OCI-M1 (cell line): Measurements from ENCODE around the gene RARB.

Source experiments
- DNase-seq: peaks from one replicate; lab custom pipeline; 2025; lab: John Stamatoyannopoulos, UW

The RARB gene

DNA sequence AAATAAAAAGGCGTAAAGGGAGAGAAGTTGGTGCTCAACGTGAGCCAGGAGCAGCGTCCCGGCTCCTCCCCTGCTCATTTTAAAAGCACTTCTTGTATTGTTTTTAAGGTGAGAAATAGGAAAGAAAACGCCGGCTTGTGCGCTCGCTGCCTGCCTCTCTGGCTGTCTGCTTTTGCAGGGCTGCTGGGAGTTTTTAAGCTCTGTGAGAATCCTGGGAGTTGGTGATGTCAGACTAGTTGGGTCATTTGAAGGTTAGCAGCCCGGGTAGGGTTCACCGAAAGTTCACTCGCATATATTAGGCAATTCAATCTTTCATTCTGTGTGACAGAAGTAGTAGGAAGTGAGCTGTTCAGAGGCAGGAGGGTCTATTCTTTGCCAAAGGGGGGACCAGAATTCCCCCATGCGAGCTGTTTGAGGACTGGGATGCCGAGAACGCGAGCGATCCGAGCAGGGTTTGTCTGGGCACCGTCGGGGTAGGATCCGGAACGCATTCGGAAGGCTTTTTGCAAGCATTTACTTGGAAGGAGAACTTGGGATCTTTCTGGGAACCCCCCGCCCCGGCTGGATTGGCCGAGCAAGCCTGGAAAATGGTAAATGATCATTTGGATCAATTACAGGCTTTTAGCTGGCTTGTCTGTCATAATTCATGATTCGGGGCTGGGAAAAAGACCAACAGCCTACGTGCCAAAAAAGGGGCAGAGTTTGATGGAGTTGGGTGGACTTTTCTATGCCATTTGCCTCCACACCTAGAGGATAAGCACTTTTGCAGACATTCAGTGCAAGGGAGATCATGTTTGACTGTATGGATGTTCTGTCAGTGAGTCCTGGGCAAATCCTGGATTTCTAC is at the start of gene RARB:
Gene RARB, plus strand, starts transcription at position 322 of the 847 bp plus-strand sequence. Its CDS starts 469 bp downstream, at position 791.
- peak; percentile 74 for DNase-seq

DNA sequence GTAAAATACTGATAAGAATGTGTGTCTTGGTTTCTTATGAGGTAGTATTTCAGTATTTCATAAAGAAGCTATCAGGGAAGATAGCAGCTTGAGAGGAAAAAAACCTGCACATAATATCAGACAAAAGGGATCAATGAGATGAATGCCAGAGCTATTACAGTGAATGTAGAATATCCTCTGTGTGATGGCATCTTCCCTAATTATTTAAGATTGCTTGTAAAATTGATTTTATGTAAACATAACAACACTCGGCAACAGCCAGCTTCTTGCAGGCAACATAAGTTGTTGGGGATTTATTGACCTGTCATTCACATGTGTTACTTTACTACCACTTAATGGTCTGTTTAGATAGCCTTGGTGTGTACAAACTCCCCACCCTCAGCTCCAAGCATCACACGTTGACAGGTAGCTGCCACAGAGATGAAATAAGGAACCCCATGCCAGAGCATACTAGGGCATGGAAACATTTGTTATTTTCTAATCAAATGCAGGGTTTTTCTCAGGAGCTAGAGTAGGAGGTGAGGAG is 49.2 kb upstream of the RARB start:
- no peak for DNase-seq

GRCh38 chr3:25380222-25380739 is 47.8 kb upstream of the RARB start:
- no peak for DNase-seq

DNA sequence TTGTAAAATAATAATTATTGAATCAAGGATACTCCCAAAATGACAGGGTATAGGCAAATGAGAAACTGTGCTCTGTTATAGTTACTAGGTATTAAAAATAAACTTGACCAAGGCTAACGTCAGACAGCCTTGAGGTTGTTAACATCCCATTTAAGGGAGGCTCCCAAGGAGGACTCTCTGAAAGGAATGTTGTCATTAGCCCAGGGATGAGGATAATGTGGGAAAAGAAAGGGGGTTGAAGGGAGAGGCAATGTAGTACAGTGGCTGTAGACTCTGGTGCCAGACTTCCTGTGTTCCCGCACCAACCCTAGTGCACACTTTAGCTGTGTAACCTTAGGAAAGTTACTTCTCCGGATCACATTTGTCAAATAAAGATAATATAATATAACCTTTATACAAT is 47.0 kb upstream of the RARB start:
- DNase-seq, result no peak

- no peak for DNase-seq
Measured at GRCh38 chr3:25384471-25384870, 43.6 kb upstream of the RARB start.

DNA sequence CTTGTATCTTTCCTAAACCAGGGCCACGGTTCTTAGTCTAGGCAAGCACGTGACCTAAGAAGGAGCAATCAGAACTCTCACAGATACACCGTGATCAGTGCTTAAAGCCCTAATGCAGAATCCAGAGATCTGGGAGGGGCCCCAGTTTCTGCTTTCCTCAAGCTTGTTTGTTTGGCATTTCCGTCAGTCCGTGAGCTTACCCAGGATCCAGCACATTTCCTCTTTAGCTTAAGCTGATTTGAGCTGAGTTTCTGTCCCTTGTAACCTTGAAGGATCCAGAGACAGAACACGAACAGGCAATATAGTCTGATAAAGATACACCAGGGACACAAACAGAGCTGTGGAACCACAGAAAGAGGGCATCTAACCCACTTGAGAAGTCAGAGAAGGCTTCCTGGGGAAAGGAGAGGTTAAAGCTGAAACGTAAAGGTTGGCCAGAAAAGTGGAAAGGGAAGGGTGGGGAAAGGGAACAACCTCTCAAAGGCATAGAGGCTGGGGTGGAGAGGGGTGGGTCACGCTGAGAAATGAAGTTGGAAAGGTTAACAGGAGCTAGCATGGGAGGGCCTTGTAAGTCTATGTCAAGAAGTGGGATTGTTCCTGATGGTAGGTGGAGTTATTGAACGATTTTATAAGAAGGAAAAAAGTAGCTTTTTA is 42.1 kb upstream of the RARB start:
- no peak for DNase-seq

DNA sequence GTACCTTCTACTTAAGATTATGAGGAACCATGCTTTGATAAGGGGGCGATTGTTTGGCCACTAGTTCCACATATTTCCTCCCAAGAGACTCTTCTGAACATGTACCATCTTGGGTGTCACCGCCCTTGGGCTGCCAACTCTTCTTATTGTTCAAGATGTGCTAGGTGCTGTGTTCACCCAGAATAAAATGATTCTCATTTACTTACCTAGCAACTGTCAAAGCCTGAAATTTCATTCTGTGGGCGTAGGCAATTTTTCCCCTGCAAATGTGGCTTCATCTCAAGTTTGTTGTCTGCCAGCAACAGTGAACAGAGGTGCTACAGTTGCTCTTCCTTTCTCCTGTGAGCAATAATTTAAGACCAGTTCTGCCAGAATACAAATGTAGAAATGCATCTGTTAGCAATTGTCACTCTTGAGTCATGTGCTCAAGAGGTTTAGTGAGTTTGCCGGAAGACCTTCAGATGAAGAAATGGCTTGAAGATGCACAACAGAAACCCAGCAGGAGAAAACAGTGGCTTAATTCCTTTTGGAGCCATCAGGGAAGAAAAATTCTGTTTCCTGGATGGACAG is 41.3 kb upstream of the RARB start:
- DNase-seq, result no peak

- no peak for DNase-seq
Measured at GRCh38 chr3:25390605-25391004, 37.5 kb upstream of the RARB start.

DNA sequence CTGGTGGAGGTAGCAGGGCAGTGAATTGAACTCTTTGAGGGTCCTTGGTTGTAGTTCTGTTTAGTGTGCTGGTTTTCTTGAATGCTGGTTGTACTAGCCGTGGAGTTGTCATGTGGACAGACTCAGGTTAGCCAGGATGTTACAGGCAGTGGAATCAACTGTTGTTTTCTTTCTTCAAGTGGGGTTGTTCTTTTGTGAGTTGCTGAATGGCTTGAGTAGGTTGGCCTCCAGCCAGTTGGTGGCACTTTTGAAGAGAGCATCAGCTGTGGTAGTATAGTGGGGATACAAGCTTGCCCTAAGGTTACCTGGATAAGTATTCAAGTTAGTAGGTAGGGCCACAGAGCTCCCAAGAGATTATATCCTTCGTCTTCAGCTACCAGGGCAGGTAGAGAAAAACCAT is 31.8 kb upstream of the RARB start:
- DNase-seq, result no peak

DNA sequence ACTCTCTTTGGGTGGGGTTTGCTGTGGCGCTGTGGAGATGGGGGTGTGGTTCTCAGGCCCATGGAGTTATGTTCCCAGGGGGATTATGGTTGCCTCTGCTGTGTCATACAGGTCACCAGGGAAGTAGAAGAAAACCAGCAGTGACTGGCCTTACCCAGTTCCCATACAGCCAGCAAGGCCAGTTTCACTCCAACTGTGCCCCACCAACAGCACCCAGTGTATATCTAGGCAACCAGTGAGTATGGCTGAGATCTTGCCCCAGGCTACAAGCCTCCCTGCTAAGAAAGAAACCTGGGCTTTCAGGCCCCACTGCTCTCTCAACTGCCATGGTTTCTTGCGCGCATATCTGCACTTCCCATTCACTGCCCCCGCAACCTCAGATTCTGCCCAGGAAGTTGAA is 31.4 kb upstream of the RARB start:
- no peak for DNase-seq

DNA sequence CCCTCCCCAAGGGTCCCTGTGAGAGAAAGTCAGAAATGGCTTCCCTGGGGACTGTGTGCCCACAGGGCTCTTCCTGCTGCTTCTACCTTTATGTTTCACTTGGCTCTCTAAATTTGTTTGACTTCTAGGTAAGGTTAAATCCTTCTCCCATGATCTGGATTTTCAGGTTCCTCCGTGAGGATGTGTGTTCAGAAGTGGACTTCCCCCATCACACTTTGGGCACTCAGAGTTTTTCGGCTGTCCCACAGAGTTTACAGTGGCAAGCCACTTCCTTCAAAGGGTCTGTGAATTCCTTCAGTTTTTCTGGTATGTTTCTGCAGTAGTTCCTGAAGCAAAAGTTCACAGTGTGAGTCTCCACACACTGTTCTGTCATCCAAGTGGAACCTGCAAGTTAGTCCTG is 30.9 kb upstream of the RARB start:
- no peak for DNase-seq

DNA sequence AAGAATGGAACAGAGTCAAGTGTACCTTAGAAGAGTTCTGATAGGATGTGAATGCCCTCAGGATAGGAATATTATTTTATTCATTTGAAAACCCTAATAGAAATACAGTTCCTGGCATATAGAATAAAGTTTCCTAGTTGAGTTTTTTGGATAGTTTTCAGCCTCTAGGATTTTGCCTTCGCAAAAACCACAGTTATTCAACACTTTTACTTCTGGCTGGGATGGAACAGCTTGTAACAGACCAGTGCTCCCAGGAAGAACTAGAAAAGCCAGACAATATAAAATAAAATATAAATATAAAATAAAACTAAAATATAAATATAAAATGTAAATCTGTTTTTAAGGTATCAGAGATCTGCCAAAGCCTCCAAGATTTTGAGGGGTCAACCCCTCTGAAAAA is 27.5 kb upstream of the RARB start:
- no peak for DNase-seq

GRCh38 chr3:25403968-25404367 is 24.1 kb upstream of the RARB start:
- DNase-seq, result no peak

DNA sequence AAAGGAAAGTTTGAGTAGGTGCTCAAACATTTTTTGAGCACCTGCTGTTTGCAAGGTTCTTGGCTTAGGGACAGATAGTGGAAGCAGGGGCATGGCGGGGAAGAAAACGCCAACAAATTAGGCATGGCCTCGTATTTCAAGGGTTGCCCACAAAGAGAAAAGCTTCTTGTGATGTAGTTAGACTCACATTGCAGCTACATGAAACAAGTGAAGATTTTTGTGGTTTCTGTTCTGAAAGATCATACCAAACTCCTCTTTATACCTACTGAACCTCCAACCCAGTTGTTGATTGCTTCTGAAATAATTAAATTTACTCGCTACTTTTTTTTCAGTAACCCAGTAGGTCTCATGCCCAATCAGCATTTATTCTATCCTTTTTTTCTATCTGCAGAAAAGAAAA is 23.5 kb upstream of the RARB start:
- no peak for DNase-seq

- DNase-seq, result no peak
Measured at GRCh38 chr3:25405335-25405734, 22.7 kb upstream of the RARB start.

- no peak for DNase-seq
Measured at GRCh38 chr3:25410703-25411102, 17.4 kb upstream of the RARB start.

GRCh38 chr3:25412269-25412668 is 15.8 kb upstream of the RARB start:
- DNase-seq, result no peak

GRCh38 chr3:25416176-25416575 is 11.9 kb upstream of the RARB start:
- no peak for DNase-seq

DNA sequence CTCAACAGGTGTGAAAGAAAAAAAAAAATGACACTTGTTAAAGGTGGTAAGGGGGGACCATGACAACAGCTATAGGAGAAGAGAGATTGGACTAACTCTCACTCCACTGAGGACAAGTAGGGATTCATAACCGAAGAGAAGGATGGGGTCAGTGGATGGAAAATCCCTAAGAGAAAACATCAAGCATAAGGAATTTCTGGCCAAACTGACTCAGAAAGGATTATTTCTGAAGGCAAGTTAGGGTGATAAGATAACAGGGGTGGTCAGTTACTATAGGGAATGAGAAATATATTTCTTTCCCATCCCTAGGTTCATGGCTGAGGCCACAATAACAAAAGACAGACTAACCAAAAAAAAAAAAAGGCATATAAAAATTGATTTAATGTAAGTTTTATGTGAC is 9.5 kb upstream of the RARB start:
- DNase-seq, result no peak

- no peak for DNase-seq
Measured at GRCh38 chr3:25419251-25419650, 8.8 kb upstream of the RARB start.

- no peak for DNase-seq
Measured at GRCh38 chr3:25420147-25420546, 7.9 kb upstream of the RARB start.

DNA sequence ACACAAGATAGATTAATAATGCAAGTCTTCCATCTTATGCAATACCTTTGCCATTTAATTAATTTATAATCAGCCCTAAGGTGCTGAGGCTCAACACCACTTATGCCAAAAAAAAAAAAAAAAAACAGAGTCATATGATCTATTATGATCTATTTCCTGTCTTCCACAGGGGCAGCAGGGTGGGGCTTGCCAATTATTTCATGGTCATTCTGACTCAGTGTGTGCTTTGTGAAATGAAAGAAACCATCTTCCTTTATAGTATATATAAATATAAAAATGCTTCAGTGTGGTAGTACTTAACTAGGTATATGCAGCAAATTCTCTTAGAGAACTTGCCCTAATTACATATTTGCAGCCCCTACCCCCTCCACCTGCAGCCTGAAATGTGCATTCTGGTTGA is 7.2 kb upstream of the RARB start:
- no peak for DNase-seq

DNA sequence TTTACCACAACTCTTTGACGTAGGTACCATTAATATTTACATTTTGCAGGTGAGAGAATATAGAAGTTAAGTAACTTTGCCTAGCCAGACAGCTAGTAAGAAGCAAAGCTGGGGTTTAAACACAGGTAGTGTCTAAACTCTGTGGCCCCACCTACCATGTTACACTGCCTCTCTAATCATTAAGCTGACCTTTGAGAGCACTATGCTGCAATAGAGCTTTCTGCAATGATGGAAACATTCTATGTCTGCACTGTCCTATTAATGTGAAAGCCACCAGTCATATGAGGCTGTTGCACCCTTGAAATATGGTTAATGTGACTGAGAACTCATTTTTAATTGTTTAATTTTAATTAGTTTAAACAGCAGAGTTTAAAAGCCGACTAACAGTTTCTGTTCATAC is 6.3 kb upstream of the RARB start:
- no peak for DNase-seq
